B cell (primary cell): ENCODE results near the gene MGAT4B.

Experiments used
- CTCF ChIP-seq: fragments of 200-600 bp; IDR thresholded peaks from one replicate; pipeline ENCODE4 v1.8.0; 2022; ENCODE audit warnings: antibody characterized with exemption, mild to moderate bottlenecking
- EZH2 ChIP-seq: IDR thresholded peaks from 2 replicates; pipeline ENCODE4 v1.6.1; 2012; ENCODE audit warnings: borderline replicate concordance, low read depth, mild to moderate bottlenecking, moderate library complexity, low read length; ENCODE audit not compliant: insufficient read depth, poor library complexity, severe bottlenecking

GRCh38 chr5:179764056-179764455 lies 42.6 kb downstream of the MGAT4B start:
- no peak for TF ChIP-seq CTCF
- no peak for TF ChIP-seq EZH2
